GM18519 (cell line): ENCODE data around the gene SLC22A31.
"Not testable (repeated sequence)": the region's sequence is repeated elsewhere in the genome, so short reads cannot be mapped to it uniquely, and the experiment has no call there.

Experiments
- ATAC-seq: cut with Tn5 transposase; IDR thresholded peaks from one replicate; pipeline ENCODE4 v1.9.1; 2021; ENCODE audit warnings: mild to moderate bottlenecking, moderate library complexity; ENCODE audit not compliant: unreplicated experiment, low FRiP score

Gene SLC22A31

DNA sequence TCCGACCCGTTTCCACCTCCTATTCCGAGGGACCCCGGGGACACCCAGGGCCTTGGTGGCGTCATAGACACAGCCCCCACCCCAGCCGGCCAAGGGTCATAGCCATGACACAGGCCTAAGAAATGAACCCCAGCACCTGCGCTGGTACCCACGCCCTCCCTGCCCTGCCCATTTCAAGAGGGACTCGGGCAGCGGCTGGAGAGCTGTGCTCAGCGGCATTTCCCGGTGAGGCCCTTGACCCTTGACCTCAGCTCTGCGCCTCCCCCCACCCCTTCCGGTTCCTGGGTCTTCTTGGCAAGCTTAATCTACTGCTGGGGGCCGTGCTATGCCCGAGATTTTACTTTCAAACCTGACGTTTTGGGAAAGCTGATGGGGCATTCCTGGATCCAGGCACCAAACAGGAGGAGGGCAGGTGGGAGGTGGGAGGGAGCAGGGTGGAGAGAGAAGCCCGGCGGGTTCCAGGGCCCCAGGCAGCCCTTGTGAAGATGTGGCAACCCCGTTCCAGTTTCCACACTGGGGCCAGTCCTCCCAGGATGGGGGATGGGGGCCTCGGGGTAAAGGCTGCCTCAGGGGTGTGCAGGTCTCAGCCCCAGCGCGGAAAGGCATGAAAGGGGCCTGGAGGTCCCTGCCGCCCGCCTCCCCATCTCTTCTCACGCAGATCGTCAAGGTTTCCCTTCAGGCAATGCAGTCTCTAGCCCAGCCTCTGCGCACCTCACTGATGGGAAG is at the start of gene SLC22A31:
Gene SLC22A31, minus strand, starts transcription at position 414 of the 726 bp plus-strand sequence. Its CDS starts 36 bp downstream, at position 378.
- ATAC-seq, result no peak

DNA sequence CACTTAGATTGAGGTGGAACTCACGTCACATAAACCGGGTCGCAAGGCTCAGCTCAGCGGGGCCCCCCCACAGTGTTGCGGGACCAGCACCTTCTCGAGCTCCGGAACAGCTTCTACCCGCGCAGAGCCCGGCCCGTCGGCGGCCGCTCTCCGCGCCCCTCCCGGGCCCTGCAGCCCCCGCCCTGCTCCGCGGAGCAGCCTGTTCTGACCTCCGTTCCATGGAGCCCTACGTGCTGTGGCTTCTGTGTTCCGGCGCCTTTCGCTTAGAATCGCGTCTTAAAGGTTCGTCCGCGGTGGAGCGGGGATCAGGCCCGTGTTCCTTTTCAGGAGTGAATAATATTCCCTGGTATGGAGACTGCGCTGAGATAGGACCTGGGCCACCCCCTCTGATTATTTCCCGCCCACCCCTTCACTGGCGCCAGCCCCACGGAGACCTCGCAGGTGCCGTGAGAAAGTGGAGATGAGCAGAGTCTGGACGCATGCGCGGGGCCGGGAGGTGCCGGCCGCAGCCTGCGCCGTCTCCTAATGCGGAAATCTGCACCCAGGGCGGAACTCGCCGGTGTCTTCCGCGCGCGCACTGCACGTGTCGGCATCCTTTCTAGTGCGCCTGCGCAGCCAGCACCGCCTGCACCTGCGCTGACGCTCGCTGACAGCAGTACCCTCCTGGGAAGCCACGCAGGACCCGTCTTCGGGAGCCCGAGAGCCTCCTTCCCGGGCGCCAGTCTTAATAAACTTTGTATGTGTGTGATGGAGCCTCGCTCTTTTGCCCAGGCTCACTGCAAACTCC is 48.1 kb upstream of the SLC22A31 start:
- ATAC-seq, result no peak

- not testable (repeated sequence) for ATAC-seq
These were observed 47.4 kb upstream of the SLC22A31 start for GRCh38 chr16:89247734-89248075.

DNA sequence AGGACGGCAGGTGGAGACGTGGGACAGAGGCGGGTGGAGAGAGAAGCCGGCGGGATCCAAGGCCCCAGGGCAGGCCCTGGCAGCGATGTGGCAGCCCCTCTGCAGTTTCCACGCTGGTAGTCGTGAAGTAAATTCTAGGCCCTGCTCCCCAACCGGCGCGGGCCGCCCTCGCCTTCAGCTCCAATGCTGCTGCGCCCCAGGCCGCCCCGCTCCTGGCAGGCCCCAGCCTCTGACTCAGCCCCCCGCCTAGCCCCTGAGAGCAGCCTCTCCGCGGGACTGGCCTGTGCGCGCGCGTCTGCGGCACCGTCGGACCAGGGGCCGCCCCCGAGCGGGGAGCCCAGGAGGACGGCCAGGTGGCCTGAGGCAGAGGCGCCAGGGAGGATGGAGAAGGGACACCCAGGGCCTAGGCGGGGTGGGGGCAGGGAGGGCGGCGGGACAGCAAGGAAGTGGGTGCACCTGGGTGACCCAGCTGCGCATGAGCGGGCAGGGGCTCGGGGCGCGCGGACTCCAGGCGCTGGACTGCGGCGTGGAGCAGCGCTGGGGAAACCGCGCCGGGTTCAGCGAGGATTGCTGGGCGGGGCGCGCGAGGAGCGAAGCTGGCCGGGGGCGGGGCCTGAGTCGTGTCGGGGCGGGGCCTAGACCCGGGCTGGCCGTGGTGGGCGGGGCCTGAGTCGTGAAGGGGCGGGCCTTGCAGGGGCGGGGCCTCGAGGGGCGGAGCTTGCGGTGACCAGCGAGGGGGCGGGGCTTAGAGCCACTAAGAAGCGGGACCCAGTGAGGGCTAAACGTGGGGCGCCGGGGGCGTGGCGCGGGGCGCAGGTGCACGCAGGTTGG is 46.8 kb upstream of the SLC22A31 start:
- no peak for ATAC-seq

GRCh38 chr16:89246383-89246902 is 46.1 kb upstream of the SLC22A31 start:
- no peak for ATAC-seq

DNA sequence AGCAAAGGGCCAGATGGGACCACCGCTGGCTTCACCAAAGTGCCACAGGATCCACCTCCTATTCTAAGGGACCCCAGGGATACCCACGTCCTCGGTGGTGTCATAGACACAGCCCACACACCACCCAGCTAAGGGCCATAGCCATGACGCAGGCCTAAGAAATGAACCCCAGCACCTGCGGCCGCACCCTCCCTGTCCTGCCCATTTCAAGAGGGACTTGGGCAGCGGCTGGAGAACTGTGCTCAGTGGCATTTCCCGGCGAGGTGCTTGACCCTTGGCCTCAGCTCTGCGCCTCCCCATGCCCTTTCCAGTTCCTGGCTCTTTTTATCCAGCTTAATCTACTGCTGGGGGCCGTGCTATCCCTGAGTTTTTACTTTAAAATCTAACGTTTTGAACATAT is 44.4 kb upstream of the SLC22A31 start:
- no peak for ATAC-seq

DNA sequence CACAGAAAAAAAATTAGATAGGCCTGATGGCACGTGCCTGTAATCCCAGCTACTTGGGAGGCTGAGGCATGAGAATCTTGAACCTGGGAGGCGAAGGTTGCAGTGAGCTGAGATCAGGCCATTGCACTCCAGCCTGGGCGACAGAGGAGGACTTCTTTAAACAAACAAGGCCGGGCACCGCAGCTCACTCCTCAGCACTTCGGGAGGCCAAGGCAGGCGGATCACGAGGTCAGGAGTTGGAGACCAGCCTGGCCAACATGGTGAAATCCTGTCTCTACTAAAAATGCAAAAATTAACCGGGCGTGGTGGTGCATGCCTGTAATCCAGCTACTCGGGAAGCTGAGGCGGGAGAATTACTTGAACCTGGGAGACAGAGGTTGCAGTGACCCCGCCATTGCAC is 43.9 kb upstream of the SLC22A31 start:
- ATAC-seq, result not testable (repeated sequence)

DNA sequence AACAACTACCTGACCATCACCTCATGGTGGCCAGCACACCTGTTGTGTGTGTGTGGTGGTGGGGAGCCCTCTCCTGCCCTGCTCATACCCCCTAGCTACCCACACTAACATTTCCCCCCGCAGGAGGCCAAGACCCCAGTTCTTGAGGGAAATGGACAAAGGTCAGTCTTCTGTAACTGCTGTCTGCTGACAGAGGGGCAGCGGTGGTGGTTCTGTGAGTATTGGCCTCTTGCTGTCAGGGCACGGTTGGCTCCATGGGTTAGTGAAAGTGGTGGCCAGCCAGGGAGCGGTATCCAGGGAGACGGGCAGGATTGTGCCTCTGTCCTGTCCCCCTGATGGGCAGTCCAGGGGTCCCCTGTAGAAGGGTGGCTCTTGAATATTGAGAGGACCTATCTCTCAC is 43.3 kb upstream of the SLC22A31 start:
- no peak for ATAC-seq

GRCh38 chr16:89242795-89243200 is 42.5 kb upstream of the SLC22A31 start:
- no peak for ATAC-seq

- peak; percentile 58 for ATAC-seq
These were observed 41.1 kb upstream of the SLC22A31 start for GRCh38 chr16:89241187-89242007.

DNA sequence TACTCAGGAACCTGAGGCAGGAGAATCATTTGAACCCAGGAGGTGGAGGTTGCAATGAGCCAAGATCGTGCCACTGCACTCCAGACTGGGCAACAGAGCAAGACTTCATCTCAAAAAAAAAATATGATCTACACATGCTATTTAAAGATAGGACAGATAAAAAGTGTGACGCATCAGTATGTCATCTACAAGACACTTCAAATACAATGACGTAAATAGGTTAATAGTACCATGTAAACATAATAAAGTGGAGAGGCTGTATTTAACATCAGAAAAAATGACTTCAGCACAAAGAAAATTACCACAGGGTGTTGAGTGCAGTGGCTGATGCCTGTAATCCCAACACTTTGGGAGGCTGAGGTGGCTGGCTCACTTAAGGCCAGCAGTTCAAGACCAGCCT is 37.4 kb upstream of the SLC22A31 start:
- ATAC-seq, result no peak

GRCh38 chr16:89233678-89234490 is 33.5 kb upstream of the SLC22A31 start:
- ATAC-seq, result no peak

DNA sequence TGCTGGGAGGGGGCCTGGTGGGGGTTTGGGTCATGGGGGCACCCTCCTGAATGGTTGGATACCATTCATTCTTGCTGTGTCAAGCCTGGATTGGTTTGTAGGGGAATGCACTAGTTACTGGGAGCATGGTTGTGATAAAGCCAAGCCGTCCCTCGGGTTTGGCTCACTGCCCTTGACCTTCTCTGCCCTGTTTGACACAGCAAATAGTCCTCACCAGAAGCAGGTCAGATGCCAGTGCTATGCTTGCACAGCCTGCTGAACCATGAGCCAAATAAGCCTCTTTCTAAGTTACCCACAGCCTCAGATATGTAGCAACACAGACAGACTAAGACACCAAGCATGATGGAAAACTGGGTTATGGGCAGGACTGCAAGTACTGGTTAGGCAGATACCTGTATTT is 31.8 kb upstream of the SLC22A31 start:
- ATAC-seq, result no peak

DNA sequence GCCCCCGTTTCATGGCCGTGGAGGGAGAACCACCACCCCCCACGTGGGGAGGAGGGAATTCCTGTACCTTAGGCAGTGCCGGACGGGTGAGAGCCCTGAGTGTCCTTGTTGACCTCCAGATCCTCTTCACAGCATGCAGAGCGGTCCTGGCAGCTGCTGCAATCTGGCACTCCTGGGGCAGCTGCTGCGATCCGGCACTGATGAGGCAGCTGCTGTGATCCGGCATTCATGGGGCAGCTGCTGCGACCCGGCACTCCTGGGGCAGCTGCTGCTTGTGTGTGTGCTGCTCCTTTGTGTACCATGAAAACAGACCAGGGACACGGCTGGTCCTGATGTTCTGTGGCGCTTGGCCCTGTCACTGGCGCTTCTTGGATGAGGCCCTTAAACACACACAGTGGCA is 29.9 kb upstream of the SLC22A31 start:
- no peak for ATAC-seq

- no peak for ATAC-seq
These were observed 24.3 kb upstream of the SLC22A31 start for GRCh38 chr16:89224665-89225064.

- ATAC-seq, result no peak
These were observed 22.6 kb upstream of the SLC22A31 start for GRCh38 chr16:89222931-89223330.

- ATAC-seq, result no peak
These were observed 21.3 kb upstream of the SLC22A31 start for GRCh38 chr16:89221604-89222003.

- ATAC-seq, result no peak
These were observed 19.0 kb upstream of the SLC22A31 start for GRCh38 chr16:89219365-89219764.
